Tibial artery (tissue), 4 donors: ENCODE measurements around the gene SYF2.
"Not testable (repeated sequence)": the region's sequence is repeated elsewhere in the genome, so short reads cannot be mapped to it uniquely, and the experiment has no call there.

ENCODE experiments used
- DNase-seq, 2 donors: peaks; one replicate each; pipeline ENCODE4 v3.0.0-alpha.2; 2019
- H3K27ac ChIP-seq, 2 donors: fragments of 200-600 bp; sonication (generic) in 1 of 2; 1 replicate in 1 of 2; 2 replicates in 1 of 2; pipeline ENCODE4 v1.5.1; 2018 to 2019; ENCODE audit warnings: mild to moderate bottlenecking in 1 of 2
- H3K27me3 ChIP-seq, 2 donors: fragments of 200-600 bp; sonication (generic) in 1 of 2; one replicate each; pipeline versions ENCODE4 v1.5.1 to v1.6.0; 2016 to 2019
- H3K36me3 ChIP-seq, 3 donors: fragments of 200-600 bp; sonication (generic) in 2 of 3; one replicate each; pipeline ENCODE4 v1.5.1; 2016 to 2019; ENCODE audit warnings: mild to moderate bottlenecking in 2 of 3
- H3K4me1 ChIP-seq, 4 donors: fragments of 200-600 bp; sonication (generic) in 2 of 4; 1 replicate in 3 of 4; 2 replicates in 1 of 4; pipeline ENCODE4 v1.5.1; 2016 to 2019
- H3K4me3 ChIP-seq, 2 donors: fragments of 200-600 bp; sonication (generic) in 1 of 2; 1 replicate in 1 of 2; 2 replicates in 1 of 2; pipeline ENCODE4 v1.5.1; 2018 to 2019; ENCODE audit warnings: mild to moderate bottlenecking in 2 of 2
- H3K9me3 ChIP-seq, 3 donors: fragments of 200-600 bp; sonication (generic) in 1 of 3; one replicate each; pipeline ENCODE4 v1.5.1; 2016 to 2019
- CTCF ChIP-seq, 2 experiments: fragments of 200-600 bp in 1 of 2; fragments of 450-650 bp in 1 of 2; IDR thresholded peaks; one replicate each; pipeline ENCODE4 v1.5.1; 2017 to 2019; ENCODE audit warnings: antibody characterized with exemption in 2 of 2, mild to moderate bottlenecking in 1 of 2, moderate library complexity in 1 of 2
- intact Hi-C: fragments of 100-400 bp; cut with DNase I; formaldehyde crosslinking; loops from one replicate; pipeline ENCODE4 v1.15.0; 2023; ENCODE audit warnings: low total_unique reads

Gene SYF2

GRCh38 chr1:25232027-25232865, at the start of gene SYF2:
Gene SYF2 (minus strand): TSS chr1:25232502. CDS start chr1:25232467, 35 bp downstream.
- intact Hi-C loops, result loop anchor here (10.0 kb wide), 1 partner anchor 573 kb away; the partner anchor contains the start of gene SELENON
- peaks cover 25 to 36% (median 33%) of the 10 kb centered on the region in 3 donors for H3K36me3 ChIP-seq
- H3K27ac ChIP-seq, result peak within 1 kb of the TSS; percentile 95
- no peaks in the 10 kb centered on the region for H3K9me3 ChIP-seq
- peak; percentile 95 to 96 for DNase-seq
- TF ChIP-seq CTCF (IDR thresholded peaks at IDR 0.05), result no peak
- no peaks in the 10 kb centered on the region for H3K27me3 ChIP-seq
- H3K4me3 ChIP-seq, result peak within 1 kb of the TSS; percentile 68 to 97
- peaks cover 0 to 55% (median 29%) of the 10 kb centered on the region in 4 donors for H3K4me1 ChIP-seq

DNA sequence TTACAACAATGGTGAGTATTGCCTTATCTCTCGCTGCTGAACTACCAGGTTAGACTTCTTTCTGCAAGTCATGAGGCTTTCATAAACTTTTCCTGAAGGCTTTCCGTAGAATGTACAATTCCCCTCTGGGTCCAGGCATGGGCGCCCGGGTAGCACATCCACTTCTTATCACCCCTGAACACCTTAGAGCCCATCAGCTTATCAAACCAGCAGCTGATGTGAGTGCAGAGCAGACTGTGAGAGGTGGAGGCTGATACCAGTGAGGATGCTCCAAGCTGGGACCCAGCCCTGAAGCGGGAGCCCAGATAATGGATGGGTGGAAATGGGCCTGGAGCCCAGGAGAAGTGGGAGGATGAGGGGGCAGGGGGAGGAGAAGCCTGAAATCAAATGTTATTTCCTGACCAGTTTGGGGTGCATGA, 47.4 kb upstream of the SYF2 start:
- H3K36me3 ChIP-seq, H3K4me3 ChIP-seq, H3K9me3 ChIP-seq, intact Hi-C loops, DNase-seq, H3K27me3 ChIP-seq, H3K27ac ChIP-seq, H3K4me1 ChIP-seq: not testable (repeated sequence)

DNA sequence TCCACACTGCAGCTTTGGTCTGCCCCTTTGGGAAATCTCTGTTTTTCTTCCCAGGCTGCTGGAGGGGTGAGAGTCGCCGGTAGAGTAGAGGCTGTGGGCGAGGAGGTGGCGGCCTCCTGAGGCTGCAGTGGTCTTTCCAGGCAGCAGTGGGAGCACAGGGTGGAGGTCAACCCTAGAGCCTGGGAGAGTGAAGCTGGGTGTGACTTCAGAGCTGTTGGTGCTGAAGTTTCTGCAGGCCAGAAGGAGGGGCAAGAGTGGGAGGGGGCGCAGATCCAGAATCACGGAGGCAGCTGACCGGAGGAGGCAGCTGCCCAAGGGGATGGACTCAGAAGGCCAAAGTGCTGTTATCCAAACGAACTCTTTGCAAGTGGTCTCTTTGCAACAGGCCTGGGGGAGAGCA, 46.5 kb upstream of the SYF2 start:
- H3K4me3 ChIP-seq, intact Hi-C loops, H3K36me3 ChIP-seq, H3K4me1 ChIP-seq, H3K9me3 ChIP-seq, H3K27me3 ChIP-seq, H3K27ac ChIP-seq, DNase-seq: not testable (repeated sequence)

GRCh38 chr1:25278358-25278757, 46.1 kb upstream of the SYF2 start:
- H3K36me3 ChIP-seq, H3K27me3 ChIP-seq, H3K27ac ChIP-seq, H3K9me3 ChIP-seq, H3K4me3 ChIP-seq, H3K4me1 ChIP-seq, intact Hi-C loops, DNase-seq: not testable (repeated sequence)

- H3K4me3 ChIP-seq, H3K4me1 ChIP-seq, H3K27me3 ChIP-seq, H3K36me3 ChIP-seq, H3K27ac ChIP-seq, intact Hi-C loops, DNase-seq, H3K9me3 ChIP-seq: not testable (repeated sequence)
These were observed 45.0 kb upstream of the SYF2 start for GRCh38 chr1:25277295-25277694.

DNA sequence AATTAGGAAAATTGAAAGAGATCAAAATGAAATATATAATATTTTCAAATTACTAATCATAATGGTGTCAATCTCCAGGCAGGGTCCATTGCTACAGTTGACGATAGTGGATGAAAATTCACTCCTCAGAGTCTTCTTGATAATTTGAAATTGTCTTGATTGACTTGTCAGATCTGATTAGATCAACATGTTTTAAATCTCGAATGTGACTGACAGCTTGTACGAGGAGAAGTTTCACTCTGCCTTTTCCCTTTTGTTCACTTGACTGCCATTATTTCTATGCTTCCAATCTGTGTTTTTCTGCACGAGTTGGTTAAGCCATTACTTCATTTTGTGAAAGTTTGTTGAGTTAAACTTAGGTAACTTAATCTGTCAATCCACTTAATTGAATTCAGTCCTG, 43.3 kb upstream of the SYF2 start:
- H3K36me3 ChIP-seq, H3K27ac ChIP-seq, DNase-seq, H3K4me3 ChIP-seq, intact Hi-C loops, H3K27me3 ChIP-seq, H3K4me1 ChIP-seq, H3K9me3 ChIP-seq: not testable (repeated sequence)

GRCh38 chr1:25272238-25272637, 39.9 kb upstream of the SYF2 start, which contains the start of gene RHD:
Gene RHD (plus strand): TSS chr1:25272509. CDS start chr1:25272548, 39 bp downstream.
- intact Hi-C loops, H3K4me3 ChIP-seq, H3K9me3 ChIP-seq, DNase-seq, H3K4me1 ChIP-seq, H3K27me3 ChIP-seq, H3K36me3 ChIP-seq, H3K27ac ChIP-seq: not testable (repeated sequence)

DNA sequence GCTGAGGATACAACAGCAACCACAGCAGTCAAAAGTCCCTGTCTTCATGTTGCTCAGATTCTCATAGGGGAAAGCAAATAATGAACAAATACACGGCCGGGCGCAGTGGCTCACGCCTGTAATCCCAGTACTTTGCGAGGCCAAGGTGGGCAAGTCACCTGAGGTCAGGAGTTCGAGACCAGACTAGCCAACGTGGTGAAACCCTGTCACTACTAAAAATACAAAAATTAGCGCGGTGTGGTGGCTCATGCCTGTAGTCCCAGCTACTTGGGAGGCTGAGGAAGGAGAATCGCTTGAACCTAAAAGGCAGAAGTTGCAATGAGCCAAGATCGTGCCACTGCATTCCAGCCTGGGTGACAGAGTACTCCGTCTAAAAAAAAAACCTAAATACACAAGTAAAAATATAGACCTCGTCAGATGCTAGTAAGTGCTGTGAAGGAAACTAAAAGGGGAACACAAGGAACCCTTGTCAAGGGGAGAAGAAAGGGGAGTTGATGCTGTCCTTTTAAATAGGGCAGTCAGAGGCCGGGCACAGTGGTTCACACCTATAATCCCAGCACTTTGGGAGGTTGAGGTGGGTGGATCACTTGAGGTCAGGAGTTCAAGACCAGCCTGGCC, 36.0 kb upstream of the SYF2 start:
- H3K27ac ChIP-seq, result peak overlapping the region; percentile 73 to 88
- H3K9me3 ChIP-seq, H3K27me3 ChIP-seq, intact Hi-C loops, H3K4me1 ChIP-seq, H3K36me3 ChIP-seq, DNase-seq: not testable (repeated sequence)
- peak overlapping the region; percentile 57 to 66 for H3K4me3 ChIP-seq

GRCh38 chr1:25267288-25268142, 35.2 kb upstream of the SYF2 start:
- H3K4me1 ChIP-seq, intact Hi-C loops, H3K36me3 ChIP-seq, H3K27me3 ChIP-seq, H3K9me3 ChIP-seq: not testable (repeated sequence)
- Histone ChIP-seq H3K4me3 (peak overlapping the region; percentile 57 to 66), H3K27ac (peak overlapping the region; percentile 73 to 88)
- peak; percentile 78 to 91 for DNase-seq
